Measurements from ENCODE around the gene SEC11A. TPM values are rescaled to one million over a fixed set of nuclear protein-coding genes. Genes with fewer than 3 reads are reported as not detected.

SEC11A gene
- total RNA-seq, 3 donors from 2014 or later (not counting 1 experiment from before 2014, with no cell fraction given), result 78.7 to 89.3 (median 81.8) TPM

DNA sequence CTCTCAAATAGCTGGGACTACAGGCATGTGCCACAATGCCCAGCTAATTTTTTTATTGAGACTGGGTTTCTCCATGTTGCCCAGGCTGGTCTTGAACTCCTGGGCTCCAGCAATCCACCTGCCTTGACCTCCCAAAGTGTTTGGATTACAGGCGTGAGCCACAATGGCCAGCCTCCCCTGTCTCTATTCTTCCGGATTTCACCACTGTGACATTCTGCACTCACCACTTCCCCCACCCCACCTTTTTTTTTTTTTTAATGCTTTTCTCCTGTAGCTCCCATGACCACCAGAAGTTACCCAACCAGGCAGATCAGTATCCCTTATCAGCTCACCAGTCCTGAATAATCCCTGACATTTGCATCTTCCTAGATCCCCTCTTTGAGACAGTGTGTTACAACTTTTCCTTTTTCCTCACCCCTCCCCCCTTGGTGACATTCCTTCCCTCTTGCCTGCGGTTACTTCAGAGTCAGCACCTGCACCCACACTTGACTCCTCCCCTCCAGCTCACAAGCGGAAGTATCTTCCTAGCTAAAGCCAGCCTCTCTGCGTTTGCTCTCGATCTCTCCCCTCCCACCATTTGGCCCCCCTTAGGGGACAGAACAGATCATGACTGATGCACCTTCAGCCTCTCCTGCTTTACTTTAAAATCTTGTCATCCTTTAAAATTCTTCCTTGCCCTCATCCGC lies 19.0 kb upstream of the SEC11A start:
- Histone ChIP-seq H3K27ac (ENCODE audit: low read length) (peak overlapping the region; percentile 50), H3K4me3 (ENCODE audit: low read length) (peak overlapping the region; percentile 18), H3K36me3 (ENCODE audit: control insufficient read depth, insufficient read depth, low read length) (no peaks in the 10 kb centered on the region), H3K4me1 (ENCODE audit: control insufficient read depth, insufficient read depth, low read length) (peaks cover 37% of the 10 kb centered on the region), H3K27me3 (ENCODE audit: control insufficient read depth, insufficient read depth, low read length) (no peaks in the 10 kb centered on the region), H3K9me3 (ENCODE audit: control insufficient read depth, insufficient read depth, low read length) (no peaks in the 10 kb centered on the region)
- peak; percentile 66 to 75 (median 71) for ATAC-seq
- intact Hi-C loops (cut with micrococcal nuclease), result loop anchor here (1.0 kb wide), 2 partner anchors 12 to 19 kb away; partner anchors contain the start of gene SEC11A
- under 1% methylated on average over 7 of the region's 7 CpGs for WGBS (ENCODE audit: insufficient coverage)
- DNase-seq, result peak; percentile 40 to 86
- Mint-ChIP-seq H3K4me1 (peaks cover 38 to 40% of the 10 kb centered on the region in 2 donors), H3K9me3 (no peaks in the 10 kb centered on the region), H3K36me3 (no peaks in the 10 kb centered on the region), H3K4me3 (peak overlapping the region; percentile 88), H3K27me3 (ENCODE audit: low read depth in 2 of 2) (no peaks in the 10 kb centered on the region), H3K27ac (peak overlapping the region; percentile 83 to 96)
- TF ChIP-seq, protein P1, sequence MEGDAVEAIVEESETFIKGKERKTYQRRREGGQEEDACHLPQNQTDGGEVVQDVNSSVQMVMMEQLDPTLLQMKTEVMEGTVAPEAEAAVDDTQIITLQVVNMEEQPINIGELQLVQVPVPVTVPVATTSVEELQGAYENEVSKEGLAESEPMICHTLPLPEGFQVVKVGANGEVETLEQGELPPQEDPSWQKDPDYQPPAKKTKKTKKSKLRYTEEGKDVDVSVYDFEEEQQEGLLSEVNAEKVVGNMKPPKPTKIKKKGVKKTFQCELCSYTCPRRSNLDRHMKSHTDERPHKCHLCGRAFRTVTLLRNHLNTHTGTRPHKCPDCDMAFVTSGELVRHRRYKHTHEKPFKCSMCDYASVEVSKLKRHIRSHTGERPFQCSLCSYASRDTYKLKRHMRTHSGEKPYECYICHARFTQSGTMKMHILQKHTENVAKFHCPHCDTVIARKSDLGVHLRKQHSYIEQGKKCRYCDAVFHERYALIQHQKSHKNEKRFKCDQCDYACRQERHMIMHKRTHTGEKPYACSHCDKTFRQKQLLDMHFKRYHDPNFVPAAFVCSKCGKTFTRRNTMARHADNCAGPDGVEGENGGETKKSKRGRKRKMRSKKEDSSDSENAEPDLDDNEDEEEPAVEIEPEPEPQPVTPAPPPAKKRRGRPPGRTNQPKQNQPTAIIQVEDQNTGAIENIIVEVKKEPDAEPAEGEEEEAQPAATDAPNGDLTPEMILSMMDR (IDR thresholded peaks at IDR 0.05), result no peak

DNA sequence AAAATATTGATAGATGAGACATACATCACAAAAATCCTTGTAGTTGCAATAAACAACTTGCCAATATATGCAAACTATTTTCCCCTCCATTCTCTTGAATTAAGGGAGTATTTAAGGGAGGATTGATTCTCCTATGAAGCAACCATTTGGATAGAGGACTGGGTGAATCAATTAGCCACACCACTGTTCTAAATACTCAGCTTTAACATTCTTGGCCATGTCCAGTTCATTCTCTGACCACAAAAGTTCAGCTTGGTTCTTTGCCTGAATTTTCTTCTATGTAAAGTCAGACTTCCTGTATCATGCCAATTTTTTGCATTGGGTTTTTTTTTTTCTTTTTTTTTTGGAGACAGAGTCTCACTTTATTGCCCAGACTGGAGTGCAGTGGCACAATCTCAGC lies 15.8 kb upstream of the SEC11A start:
- DNase-seq, result no peak
- intact Hi-C loops (cut with micrococcal nuclease), result no loop called here
- no peak overlapping the region for H3K4me3 ChIP-seq (ENCODE audit: low read length)
- peaks cover 36 to 41% of the 10 kb centered on the region in 2 donors for H3K4me1 Mint-ChIP-seq
- no peak for ATAC-seq
- no peak overlapping the region for H3K27ac ChIP-seq (ENCODE audit: low read length)
- TF ChIP-seq, protein P1 (IDR thresholded peaks at IDR 0.05), result no peak
- no peaks in the 10 kb centered on the region for H3K9me3 Mint-ChIP-seq
- H3K27me3 ChIP-seq (ENCODE audit: control insufficient read depth, insufficient read depth, low read length), result no peaks in the 10 kb centered on the region
- H3K9me3 ChIP-seq (ENCODE audit: control insufficient read depth, insufficient read depth, low read length), result no peaks in the 10 kb centered on the region
- no peak overlapping the region for H3K4me3 Mint-ChIP-seq
- no peaks in the 10 kb centered on the region for H3K36me3 Mint-ChIP-seq
- no peaks in the 10 kb centered on the region for H3K36me3 ChIP-seq (ENCODE audit: control insufficient read depth, insufficient read depth, low read length)
- H3K27ac Mint-ChIP-seq, result no peak overlapping the region
- H3K4me1 ChIP-seq (ENCODE audit: control insufficient read depth, insufficient read depth, low read length), result peaks cover 43% of the 10 kb centered on the region
- H3K27me3 Mint-ChIP-seq (ENCODE audit: low read depth in 2 of 2), result no peaks in the 10 kb centered on the region

DNA sequence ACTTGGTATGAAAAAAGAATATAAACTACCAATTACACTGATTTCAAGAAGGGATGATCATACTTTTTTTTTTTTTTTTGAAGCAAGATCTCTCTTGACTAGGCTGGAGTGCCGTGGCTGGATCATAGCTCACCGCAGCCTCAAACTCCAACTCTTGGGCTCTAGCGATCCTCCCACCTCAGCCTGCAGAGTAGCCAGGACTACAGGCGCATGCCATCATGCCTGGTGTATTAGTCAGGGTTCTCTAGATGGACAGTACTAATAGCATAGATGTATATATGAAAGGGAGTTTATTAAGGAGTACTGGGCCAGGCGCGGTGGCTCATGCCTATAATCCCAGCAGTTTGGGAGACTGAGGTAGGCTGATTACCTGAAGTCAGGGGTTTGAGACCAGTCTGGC lies 11.5 kb upstream of the SEC11A start:
- peak overlapping the region; percentile 31 to 40 for H3K27ac Mint-ChIP-seq

More for the DNA sequence above, 11.5 kb upstream of the SEC11A start:
- no peaks in the 10 kb centered on the region for H3K36me3 ChIP-seq (ENCODE audit: control insufficient read depth, insufficient read depth, low read length)
- peaks cover 19 to 28% of the 10 kb centered on the region in 2 donors for H3K4me1 Mint-ChIP-seq
- H3K4me3 ChIP-seq (ENCODE audit: low read length), result no peak overlapping the region
- no peaks in the 10 kb centered on the region for H3K9me3 Mint-ChIP-seq
- no peak overlapping the region for H3K4me3 Mint-ChIP-seq
- peaks cover 37% of the 10 kb centered on the region for H3K4me1 ChIP-seq (ENCODE audit: control insufficient read depth, insufficient read depth, low read length)
- H3K9me3 ChIP-seq (ENCODE audit: control insufficient read depth, insufficient read depth, low read length), result no peaks in the 10 kb centered on the region
- over 99% methylated on average over 6 of the region's 6 CpGs for whole genome bisulfite sequencing (ENCODE audit: insufficient coverage)
- H3K27me3 Mint-ChIP-seq (ENCODE audit: low read depth in 2 of 2), result no peaks in the 10 kb centered on the region
- intact Hi-C loops (cut with micrococcal nuclease), result no loop called here
- no peaks in the 10 kb centered on the region for H3K27me3 ChIP-seq (ENCODE audit: control insufficient read depth, insufficient read depth, low read length)
- H3K36me3 Mint-ChIP-seq, result no peaks in the 10 kb centered on the region
- TF ChIP-seq, protein P1 (IDR thresholded peaks at IDR 0.05), result no peak
- H3K27ac ChIP-seq (ENCODE audit: low read length), result no peak overlapping the region
- no peak for DNase-seq
- ATAC-seq, result no peak

All from natural killer cell (primary cell).